Vagina (tissue), 2 donors: ENCODE measurements around the gene GRHPR.

Source experiments
- CTCF ChIP-seq, 3 experiments: fragments of 450-650 bp in 2 of 3; fragments of 200-600 bp in 1 of 3; sonication (generic) in 1 of 3; IDR thresholded peaks; one replicate each; pipeline ENCODE4 v1.5.1; 2017 to 2019; ENCODE audit warnings: antibody characterized with exemption in 3 of 3, mild to moderate bottlenecking in 2 of 3, moderate library complexity in 2 of 3
- POLR2A ChIP-seq, 2 donors: fragments of 450-650 bp; IDR thresholded peaks; one replicate each; pipeline ENCODE4 v1.6.1; 2017; ENCODE audit warnings: antibody characterized with exemption in 2 of 2, mild to moderate bottlenecking in 2 of 2, moderate library complexity in 2 of 2

- TF ChIP-seq POLR2A (IDR thresholded peaks at IDR 0.05) (no peak), CTCF (IDR thresholded peaks at IDR 0.05) (no peak)
Observed at GRCh38 chr9:37381094-37381741, 41.3 kb upstream of the GRHPR start.
